PC-3 (cell line): ENCODE measurements around the gene ANKRD13C.
"Not testable (repeated sequence)": the region's sequence is repeated elsewhere in the genome, so short reads cannot be mapped to it uniquely, and the experiment has no call there.

ENCODE experiments used
- EZH2 ChIP-seq: fragments of 300-600 bp; sonication (generic); IDR thresholded peaks from one replicate; pipeline ENCODE4 v1.6.1; 2017; ENCODE audit warnings: antibody characterized with exemption, mild to moderate bottlenecking, low read length; ENCODE audit not compliant: unreplicated experiment
- EZH2phosphoT487 ChIP-seq: fragments of 300-600 bp; sonication (generic); IDR thresholded peaks from 2 replicates; pipeline ENCODE4 v1.6.1; 2018; ENCODE audit warnings: mild to moderate bottlenecking, antibody characterized with exemption, low read length, borderline replicate concordance
- TF ChIP-seq, protein P1 (sequence below): fragments of 300-600 bp; sonication (generic); conservative IDR thresholded peaks from 2 replicates; pipeline ENCODE4 v1.5.1; 2017; ENCODE audit warnings: antibody characterized with exemption, low read depth, mild to moderate bottlenecking, low read length

GRCh38 chr1:70371586-70371985 is 17.1 kb upstream of the ANKRD13C start:
- TF ChIP-seq, protein P1, sequence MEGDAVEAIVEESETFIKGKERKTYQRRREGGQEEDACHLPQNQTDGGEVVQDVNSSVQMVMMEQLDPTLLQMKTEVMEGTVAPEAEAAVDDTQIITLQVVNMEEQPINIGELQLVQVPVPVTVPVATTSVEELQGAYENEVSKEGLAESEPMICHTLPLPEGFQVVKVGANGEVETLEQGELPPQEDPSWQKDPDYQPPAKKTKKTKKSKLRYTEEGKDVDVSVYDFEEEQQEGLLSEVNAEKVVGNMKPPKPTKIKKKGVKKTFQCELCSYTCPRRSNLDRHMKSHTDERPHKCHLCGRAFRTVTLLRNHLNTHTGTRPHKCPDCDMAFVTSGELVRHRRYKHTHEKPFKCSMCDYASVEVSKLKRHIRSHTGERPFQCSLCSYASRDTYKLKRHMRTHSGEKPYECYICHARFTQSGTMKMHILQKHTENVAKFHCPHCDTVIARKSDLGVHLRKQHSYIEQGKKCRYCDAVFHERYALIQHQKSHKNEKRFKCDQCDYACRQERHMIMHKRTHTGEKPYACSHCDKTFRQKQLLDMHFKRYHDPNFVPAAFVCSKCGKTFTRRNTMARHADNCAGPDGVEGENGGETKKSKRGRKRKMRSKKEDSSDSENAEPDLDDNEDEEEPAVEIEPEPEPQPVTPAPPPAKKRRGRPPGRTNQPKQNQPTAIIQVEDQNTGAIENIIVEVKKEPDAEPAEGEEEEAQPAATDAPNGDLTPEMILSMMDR = not testable (repeated sequence)
- not testable (repeated sequence) for TF ChIP-seq EZH2, EZH2phosphoT487
